Right atrium auricular region (tissue), 2 donors: ENCODE measurements around the gene CRELD1. TPM values are rescaled to one million over a fixed set of nuclear protein-coding genes. Genes with fewer than 3 reads are reported as not detected.
A peak's percentile ranks its signal among the peaks of the same experiment; 100 is the strongest.

ENCODE experiments used
- DNase-seq: peaks from one replicate; pipeline ENCODE4 v3.0.0-alpha.2; 2019; ENCODE audit warnings: low spot score
- H3K27ac ChIP-seq, 2 donors: fragments of 200-600 bp; sonication (generic); 1 replicate in 1 of 2; 2 replicates in 1 of 2; pipeline ENCODE4 v1.5.1; 2016 to 2019
- H3K27me3 ChIP-seq, 2 donors: fragments of 200-600 bp; sonication (generic); one replicate each; pipeline versions ENCODE4 v1.5.1 to v1.6.0; 2017 to 2019
- H3K36me3 ChIP-seq: fragments of 200-600 bp; sonication (generic); one replicate; pipeline ENCODE4 v1.5.1; 2016
- H3K4me1 ChIP-seq, 2 donors: fragments of 200-600 bp; sonication (generic); one replicate each; pipeline versions ENCODE4 v1.5.1 to v1.6.0; 2017 to 2019
- H3K4me3 ChIP-seq, 2 donors: fragments of 200-600 bp; sonication (generic); 1 replicate in 1 of 2; 2 replicates in 1 of 2; pipeline ENCODE4 v1.5.1; 2017 to 2019; ENCODE audit warnings: mild to moderate bottlenecking in 1 of 2, moderate library complexity in 1 of 2
- H3K9me3 ChIP-seq, 2 donors: fragments of 200-600 bp; sonication (generic); one replicate each; pipeline ENCODE4 v1.5.1; 2019
- total RNA-seq, 2 donors: library from RNA; depleted of rRNA; stranded (reverse); fragments of >200 nt; gene quantifications; one replicate each; pipeline ENCODE4 v1.1.0, GENCODE V29; 2016
- TF ChIP-seq, protein P1 (sequence below), 2 donors: fragments of 200-600 bp; sonication (generic); IDR thresholded peaks; one replicate each; pipeline ENCODE4 v1.5.1; 2019; ENCODE audit warnings: antibody characterized with exemption in 2 of 2

The CRELD1 gene
- total RNA-seq, 2 donors from 2014 or later, result 63.9 to 79.0 TPM

DNA sequence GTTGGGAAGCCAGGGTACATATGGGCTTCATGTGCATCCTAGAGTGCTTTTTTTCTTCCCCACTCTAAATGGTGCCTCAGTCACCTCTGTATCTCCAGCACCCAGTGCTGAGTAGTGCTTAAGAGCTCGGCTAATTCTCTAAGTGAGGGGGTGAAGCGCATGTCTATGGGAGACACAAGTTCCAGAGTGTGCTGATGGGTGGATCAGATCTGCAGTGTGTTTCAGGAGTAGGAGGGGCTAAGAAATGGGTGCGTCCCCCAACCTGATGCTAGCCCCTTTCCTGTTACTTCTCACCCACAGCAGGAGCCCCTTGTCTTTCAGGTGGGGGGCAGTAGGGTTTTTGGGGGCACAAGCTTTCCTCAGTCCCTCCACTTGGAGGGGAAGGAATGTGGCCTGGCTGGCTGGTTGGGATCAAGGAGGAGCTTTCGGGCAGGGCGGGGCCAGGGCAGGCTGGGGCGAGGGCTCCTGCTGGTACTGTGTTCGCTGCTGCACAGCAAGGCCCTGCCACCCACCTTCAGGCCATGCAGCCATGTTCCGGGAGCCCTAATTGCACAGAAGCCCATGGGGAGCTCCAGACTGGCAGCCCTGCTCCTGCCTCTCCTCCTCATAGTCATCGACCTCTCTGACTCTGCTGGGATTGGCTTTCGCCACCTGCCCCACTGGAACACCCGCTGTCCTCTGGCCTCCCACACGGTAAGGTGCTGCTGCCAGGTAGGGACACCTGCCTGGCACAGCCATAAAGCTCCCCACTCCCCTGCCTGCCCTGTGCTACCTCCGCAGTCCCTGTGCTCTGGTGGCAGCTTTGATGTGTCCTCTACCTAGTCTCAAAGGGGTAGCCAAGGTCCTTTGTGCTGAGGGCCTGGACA lies 31.0 kb upstream of the CRELD1 start, which contains the start of gene IL17RE:
TSS of gene IL17RE (plus strand) at position 477 of the 866 bp plus-strand sequence. CDS start at position 562, 85 bp downstream.
- H3K4me3 ChIP-seq, result peak within 1 kb of the TSS in 1 of 2 donors; percentile 30
- peaks cover 0 to 8% of the 10 kb centered on the region in 2 donors for H3K4me1 ChIP-seq
- peak within 1 kb of the TSS; percentile 7 to 17 for H3K27ac ChIP-seq
- no peaks in the 10 kb centered on the region for H3K27me3 ChIP-seq
- no peaks in the 10 kb centered on the region for H3K36me3 ChIP-seq
- H3K9me3 ChIP-seq, result no peaks in the 10 kb centered on the region
- no peak for DNase-seq
- TF ChIP-seq, protein P1, sequence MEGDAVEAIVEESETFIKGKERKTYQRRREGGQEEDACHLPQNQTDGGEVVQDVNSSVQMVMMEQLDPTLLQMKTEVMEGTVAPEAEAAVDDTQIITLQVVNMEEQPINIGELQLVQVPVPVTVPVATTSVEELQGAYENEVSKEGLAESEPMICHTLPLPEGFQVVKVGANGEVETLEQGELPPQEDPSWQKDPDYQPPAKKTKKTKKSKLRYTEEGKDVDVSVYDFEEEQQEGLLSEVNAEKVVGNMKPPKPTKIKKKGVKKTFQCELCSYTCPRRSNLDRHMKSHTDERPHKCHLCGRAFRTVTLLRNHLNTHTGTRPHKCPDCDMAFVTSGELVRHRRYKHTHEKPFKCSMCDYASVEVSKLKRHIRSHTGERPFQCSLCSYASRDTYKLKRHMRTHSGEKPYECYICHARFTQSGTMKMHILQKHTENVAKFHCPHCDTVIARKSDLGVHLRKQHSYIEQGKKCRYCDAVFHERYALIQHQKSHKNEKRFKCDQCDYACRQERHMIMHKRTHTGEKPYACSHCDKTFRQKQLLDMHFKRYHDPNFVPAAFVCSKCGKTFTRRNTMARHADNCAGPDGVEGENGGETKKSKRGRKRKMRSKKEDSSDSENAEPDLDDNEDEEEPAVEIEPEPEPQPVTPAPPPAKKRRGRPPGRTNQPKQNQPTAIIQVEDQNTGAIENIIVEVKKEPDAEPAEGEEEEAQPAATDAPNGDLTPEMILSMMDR (IDR thresholded peaks at IDR 0.05), result no peak

GRCh38 chr3:9903238-9903624 lies 30.4 kb upstream of the CRELD1 start:
- TF ChIP-seq, protein P1 (IDR thresholded peaks at IDR 0.05), result no peak
- no peak for DNase-seq
- no peaks in the 10 kb centered on the region for H3K36me3 ChIP-seq
- peaks cover 0 to 8% of the 10 kb centered on the region in 2 donors for H3K4me1 ChIP-seq
- H3K27me3 ChIP-seq, result no peaks in the 10 kb centered on the region
- H3K4me3 ChIP-seq, result peak overlapping the region in 1 of 2 donors; percentile 30
- no peaks in the 10 kb centered on the region for H3K9me3 ChIP-seq
- peak overlapping the region; percentile 7 to 17 for H3K27ac ChIP-seq

GRCh38 chr3:9903904-9904303 lies 29.7 kb upstream of the CRELD1 start:
- Histone ChIP-seq H3K4me1 (peaks cover 0 to 8% of the 10 kb centered on the region in 2 donors), H3K27me3 (no peaks in the 10 kb centered on the region), H3K36me3 (no peaks in the 10 kb centered on the region), H3K9me3 (no peaks in the 10 kb centered on the region), H3K27ac (no peak overlapping the region), H3K4me3 (no peak overlapping the region)
- TF ChIP-seq, protein P1 (IDR thresholded peaks at IDR 0.05), result no peak
- no peak for DNase-seq

- Histone ChIP-seq H3K4me3 (no peak overlapping the region), H3K27ac (no peak overlapping the region), H3K9me3 (no peaks in the 10 kb centered on the region), H3K36me3 (no peaks in the 10 kb centered on the region), H3K4me1 (peaks cover 0 to 8% of the 10 kb centered on the region in 2 donors), H3K27me3 (no peaks in the 10 kb centered on the region)
- DNase-seq, result no peak
- TF ChIP-seq, protein P1 (IDR thresholded peaks at IDR 0.05), result no peak
Measured at GRCh38 chr3:9906480-9906879, 27.2 kb upstream of the CRELD1 start.

- TF ChIP-seq, protein P1 (IDR thresholded peaks at IDR 0.05), result no peak
- no peaks in the 10 kb centered on the region for H3K27me3 ChIP-seq
- no peak for DNase-seq
- H3K9me3 ChIP-seq, result no peaks in the 10 kb centered on the region
- peaks cover 0 to under 1% of the 10 kb centered on the region in 2 donors for H3K4me1 ChIP-seq
- no peak overlapping the region for H3K4me3 ChIP-seq
- H3K36me3 ChIP-seq, result no peaks in the 10 kb centered on the region
- no peak overlapping the region for H3K27ac ChIP-seq
Measured at GRCh38 chr3:9908286-9908685, 25.3 kb upstream of the CRELD1 start.
